Kidney (tissue), 14 donors: ENCODE data around the gene ARFGAP3. TPM values are rescaled to one million over a fixed set of nuclear protein-coding genes. Genes with fewer than 3 reads are reported as not detected.
A peak's percentile ranks its signal among the peaks of the same experiment; 100 is the strongest.

Experiments used
- DNase-seq, 5 donors: peaks; one replicate each; pipeline ENCODE4 v3.0.0-alpha.2; 2013 to 2020
- FAIRE-seq: peaks from 2 replicates; lab custom pipeline; 2012; peaks lifted over from hg19 to GRCh38; lab: Jason Lieb, UNC
- H3K27ac ChIP-seq, 2 donors: one replicate each; pipeline ENCODE4 v1.7.0; 2013; ENCODE audit warnings: low read depth in 2 of 2, low read length in 2 of 2, inconsistent platforms in 1 of 2
- H3K27me3 ChIP-seq: one replicate; pipeline ENCODE4 v1.7.1; 2013; ENCODE audit warnings: low read length, inconsistent platforms; ENCODE audit not compliant: control insufficient read depth, insufficient read depth
- H3K36me3 ChIP-seq, 3 donors: one replicate each; pipeline versions ENCODE4 v1.7.0 to v1.7.1; 2013; ENCODE audit warnings: low read length in 3 of 3, control low read depth in 1 of 3, inconsistent platforms in 1 of 3; ENCODE audit not compliant: insufficient read depth in 3 of 3, control insufficient read depth in 2 of 3
- H3K4me1 ChIP-seq, 3 donors: one replicate each; pipeline versions ENCODE4 v1.7.0 to v1.7.1; 2013; ENCODE audit warnings: low read length in 3 of 3, inconsistent platforms in 1 of 3, low read depth in 1 of 3; ENCODE audit not compliant: control insufficient read depth in 2 of 3, insufficient read depth in 2 of 3
- H3K4me3 ChIP-seq, 3 donors: one replicate each; pipeline versions ENCODE4 v1.7.0 to v1.8.1; 2013; ENCODE audit warnings: low read length in 3 of 3, control low read depth in 1 of 3, inconsistent platforms in 1 of 3
- H3K9ac ChIP-seq, 3 donors: one replicate each; pipeline versions ENCODE4 v1.7.0 to v1.7.1; 2013; ENCODE audit warnings: low read length in 3 of 3, control low read depth in 1 of 3, inconsistent platforms in 1 of 3
- H3K9me3 ChIP-seq, 3 donors: one replicate each; pipeline versions ENCODE4 v1.7.0 to v1.7.1; 2013; ENCODE audit warnings: low read length in 3 of 3, control low read depth in 1 of 3, inconsistent platforms in 1 of 3; ENCODE audit not compliant: control insufficient read depth in 2 of 3, insufficient read depth in 1 of 3
- intact Hi-C: fragments of 100-400 bp; cut with DNase I; formaldehyde crosslinking; loops from one replicate; pipeline ENCODE4 v1.11.1; 2022
- polyA plus RNA-seq: library from polyadenylated mRNA; stranded (reverse); fragments of 350-450 nt; fragmentation: Illumina TruSeq; extraction: RNeasy Lipid Tissue Mini Kit (QIAGEN cat#74804); gene quantifications from one replicate; pipeline ENCODE4 v1.2.3, GENCODE V29; 2014; ENCODE audit warnings: low read depth, low replicate concordance; ENCODE audit not compliant: insufficient read depth
- total RNA-seq: library from RNA; stranded (reverse); fragmentation: NEBNext Ultra II Directional; extraction: Animal tissue kit (Norgen Biotek cat#: 25700); gene quantifications from one replicate; pipeline ENCODE4 v1.2.1, GENCODE V29; 2021
- TF ChIP-seq, protein P1 (sequence below): IDR thresholded peaks from 3 replicates; pipeline ENCODE4 v1.5.1; 2012; ENCODE audit warnings: mild to moderate bottlenecking, moderate library complexity, borderline replicate concordance; ENCODE audit not compliant: insufficient read depth; ENCODE audit errors: extremely low read depth
- donor health status: control.
- donor health status: control.
- donor health status: control.
- donor health status: control.
- donor health status: control.
- donor health status: DM: yes; HTN: yes; CAD: no.
- donor health status: Normal renal cell carcinoma (clear cell type).

The ARFGAP3 gene
- total and polyA plus RNA-seq, 2 donors from 2014 or later = 29.9 to 97.3 TPM

DNA sequence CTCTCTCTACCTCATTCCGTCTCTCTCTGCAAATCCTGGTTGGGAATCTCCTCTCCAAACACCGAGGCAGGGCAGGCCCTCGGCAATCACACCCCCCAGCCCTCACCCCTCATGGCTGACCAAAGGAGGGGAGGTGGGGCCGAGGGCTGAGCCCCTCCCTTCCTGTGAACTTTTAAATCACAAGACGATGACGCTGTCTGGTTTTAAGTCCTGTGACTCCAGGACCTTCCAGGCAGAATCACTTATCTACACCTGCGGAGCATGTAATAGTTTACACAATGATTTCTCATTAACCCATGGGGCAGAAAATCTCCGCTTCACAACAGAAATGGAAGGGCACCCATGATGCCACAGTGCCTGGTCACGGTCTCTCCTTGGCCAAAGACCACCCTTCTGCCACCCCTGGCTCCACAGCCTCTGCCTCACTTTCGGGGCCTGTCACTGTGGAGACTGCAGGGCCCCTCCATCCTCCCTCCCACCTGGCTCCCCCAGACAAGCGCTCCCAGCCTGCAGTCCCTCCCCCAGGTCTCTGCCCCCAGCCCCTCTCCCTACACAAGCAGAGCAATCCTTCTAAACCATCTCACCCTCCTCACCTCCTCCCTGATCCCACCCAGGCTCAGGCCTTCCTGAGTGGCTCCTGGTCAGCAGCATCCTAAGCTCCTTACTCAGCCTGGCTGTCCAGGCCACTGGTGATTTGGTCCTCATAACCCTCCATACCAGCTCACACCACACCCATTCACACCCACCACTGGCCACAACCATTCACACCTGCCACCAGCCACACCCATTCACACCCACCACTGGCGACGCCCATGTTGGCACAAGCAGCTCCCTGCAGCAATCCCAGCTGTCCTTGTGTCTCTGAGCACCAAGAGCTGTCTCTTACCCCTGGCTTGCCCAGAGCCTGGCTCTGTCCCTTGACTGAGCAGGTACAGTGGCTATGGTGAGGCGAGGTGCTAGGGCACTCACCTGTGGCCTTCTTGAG lies 30.7 kb upstream of the ARFGAP3 start:
- FAIRE-seq (no peak), DNase-seq (peak in 1 of 5 donors; percentile 51)
- TF ChIP-seq, protein P1, sequence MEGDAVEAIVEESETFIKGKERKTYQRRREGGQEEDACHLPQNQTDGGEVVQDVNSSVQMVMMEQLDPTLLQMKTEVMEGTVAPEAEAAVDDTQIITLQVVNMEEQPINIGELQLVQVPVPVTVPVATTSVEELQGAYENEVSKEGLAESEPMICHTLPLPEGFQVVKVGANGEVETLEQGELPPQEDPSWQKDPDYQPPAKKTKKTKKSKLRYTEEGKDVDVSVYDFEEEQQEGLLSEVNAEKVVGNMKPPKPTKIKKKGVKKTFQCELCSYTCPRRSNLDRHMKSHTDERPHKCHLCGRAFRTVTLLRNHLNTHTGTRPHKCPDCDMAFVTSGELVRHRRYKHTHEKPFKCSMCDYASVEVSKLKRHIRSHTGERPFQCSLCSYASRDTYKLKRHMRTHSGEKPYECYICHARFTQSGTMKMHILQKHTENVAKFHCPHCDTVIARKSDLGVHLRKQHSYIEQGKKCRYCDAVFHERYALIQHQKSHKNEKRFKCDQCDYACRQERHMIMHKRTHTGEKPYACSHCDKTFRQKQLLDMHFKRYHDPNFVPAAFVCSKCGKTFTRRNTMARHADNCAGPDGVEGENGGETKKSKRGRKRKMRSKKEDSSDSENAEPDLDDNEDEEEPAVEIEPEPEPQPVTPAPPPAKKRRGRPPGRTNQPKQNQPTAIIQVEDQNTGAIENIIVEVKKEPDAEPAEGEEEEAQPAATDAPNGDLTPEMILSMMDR = no peak
- peaks cover 0 to 49% (median 16%) of the 10 kb centered on the region in 3 donors for H3K36me3 ChIP-seq
- no peak overlapping the region for H3K4me3 ChIP-seq
- H3K9ac ChIP-seq = no peak overlapping the region
- intact Hi-C loops = no loop called here
- no peaks in the 10 kb centered on the region for H3K9me3 ChIP-seq
- H3K27me3 ChIP-seq = no peaks in the 10 kb centered on the region
- peaks cover 0 to 13% (median 9%) of the 10 kb centered on the region in 3 donors for H3K4me1 ChIP-seq
- H3K27ac ChIP-seq = peak overlapping the region in 1 of 2 donors; percentile 79

DNA sequence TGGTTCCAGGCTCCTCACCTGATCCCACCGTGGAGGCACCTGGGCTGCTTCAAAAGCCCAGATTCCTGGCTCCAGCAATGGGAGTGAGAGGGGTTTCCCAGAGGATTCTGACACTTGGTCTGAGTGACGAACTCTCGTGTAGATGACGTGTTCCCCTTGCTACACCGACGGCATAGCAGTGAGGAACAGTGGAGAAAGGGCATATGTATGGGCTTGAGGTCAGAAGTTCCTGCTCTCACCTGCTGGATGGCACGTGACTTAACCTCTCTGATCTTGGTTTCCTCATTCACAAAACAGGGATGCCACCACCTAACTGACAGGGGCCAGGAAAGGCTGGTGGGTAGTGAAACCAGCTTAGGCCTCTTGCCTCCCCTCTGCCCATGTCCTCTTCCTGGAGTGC lies 30.0 kb upstream of the ARFGAP3 start:
- no peak overlapping the region for H3K4me3 ChIP-seq
- intact Hi-C loops = no loop called here

DNA sequence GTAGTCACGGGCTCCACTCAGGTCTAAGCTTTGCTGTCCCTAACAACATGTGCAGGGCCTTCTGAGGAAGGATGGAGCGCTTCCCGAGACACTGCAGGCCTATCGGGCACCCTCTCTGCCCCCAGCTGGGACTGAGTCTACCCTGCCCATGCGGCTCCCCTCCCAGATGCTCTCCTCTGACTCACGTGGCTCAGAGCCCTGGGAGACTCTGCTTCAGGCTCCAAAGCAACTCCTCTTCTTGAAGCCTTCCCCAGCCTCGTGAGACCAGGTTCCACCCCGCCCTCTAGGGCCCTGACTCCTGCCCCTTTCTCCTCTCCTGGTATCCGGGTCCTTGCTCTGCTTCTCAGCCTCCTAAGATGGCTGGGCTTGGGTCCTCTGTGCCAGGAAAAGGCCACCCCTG lies 28.4 kb upstream of the ARFGAP3 start:
- peaks cover 0 to 55% (median 19%) of the 10 kb centered on the region in 3 donors for H3K36me3 ChIP-seq
- H3K27ac ChIP-seq = no peak overlapping the region
- intact Hi-C loops = no loop called here
- H3K4me1 ChIP-seq = peaks cover 0 to 14% (median 13%) of the 10 kb centered on the region in 3 donors
- DNase-seq (no peak), FAIRE-seq (no peak)
- no peaks in the 10 kb centered on the region for H3K9me3 ChIP-seq
- no peaks in the 10 kb centered on the region for H3K27me3 ChIP-seq
- TF ChIP-seq, protein P1 = no peak
- no peak overlapping the region for H3K9ac ChIP-seq
- H3K4me3 ChIP-seq = no peak overlapping the region

More for the DNA sequence above, 30.0 kb upstream of the ARFGAP3 start:
- peaks cover 0 to 14% (median 13%) of the 10 kb centered on the region in 3 donors for H3K4me1 ChIP-seq
- no peaks in the 10 kb centered on the region for H3K27me3 ChIP-seq
- peak overlapping the region in 1 of 2 donors; percentile 36 for H3K27ac ChIP-seq
- peaks cover 0 to 53% (median 18%) of the 10 kb centered on the region in 3 donors for H3K36me3 ChIP-seq
- TF ChIP-seq, protein P1 = no peak
- H3K9me3 ChIP-seq = no peaks in the 10 kb centered on the region
- no peak for DNase-seq
- no peak for FAIRE-seq
- H3K9ac ChIP-seq = no peak overlapping the region
